H54 (cell line): Measurements from ENCODE around the gene SLC6A2.
"Not testable (repeated sequence)": the region's sequence is repeated elsewhere in the genome, so short reads cannot be mapped to it uniquely, and the experiment has no call there.

ENCODE experiments used
- DNase-seq: peaks from one replicate; pipeline ENCODE4 v3.0.0; 2011; ENCODE audit warnings: low spot score, mixed read lengths; ENCODE audit not compliant: insufficient read length
- FAIRE-seq: peaks from 3 replicates; lab custom pipeline; 2011; peaks lifted over from hg19 to GRCh38; lab: Jason Lieb, UNC
- POLR2A ChIP-seq: IDR thresholded peaks from 2 replicates; pipeline ENCODE4 v1.6.1; 2011; ENCODE audit warnings: low read depth, mild to moderate bottlenecking, low read length

Gene SLC6A2

GRCh38 chr16:55730115-55730514 is 74.3 kb downstream of the SLC6A2 start:
- DNase-seq (no peak), FAIRE-seq (no peak)
- no peak for TF ChIP-seq POLR2A

DNA sequence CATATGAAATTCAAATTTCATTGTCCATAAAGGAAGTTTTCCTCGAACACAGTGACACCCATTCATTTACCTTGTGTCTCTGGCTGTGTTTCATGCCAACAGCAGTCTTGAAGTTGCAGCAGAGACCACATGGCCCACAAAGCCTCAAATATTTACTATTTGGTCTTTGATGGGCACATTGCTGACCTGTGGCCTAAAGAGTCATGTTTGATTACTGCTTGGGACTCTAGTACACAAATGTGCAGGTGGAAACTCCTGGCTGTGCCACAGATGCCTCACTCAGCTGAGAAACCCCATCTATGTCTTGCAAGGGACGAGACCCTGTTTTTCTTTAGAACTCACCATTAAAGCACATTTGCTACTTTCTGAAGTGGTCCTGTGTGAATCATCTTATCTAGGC is 76.7 kb downstream of the SLC6A2 start:
- no peak for TF ChIP-seq POLR2A
- no peak for FAIRE-seq

DNA sequence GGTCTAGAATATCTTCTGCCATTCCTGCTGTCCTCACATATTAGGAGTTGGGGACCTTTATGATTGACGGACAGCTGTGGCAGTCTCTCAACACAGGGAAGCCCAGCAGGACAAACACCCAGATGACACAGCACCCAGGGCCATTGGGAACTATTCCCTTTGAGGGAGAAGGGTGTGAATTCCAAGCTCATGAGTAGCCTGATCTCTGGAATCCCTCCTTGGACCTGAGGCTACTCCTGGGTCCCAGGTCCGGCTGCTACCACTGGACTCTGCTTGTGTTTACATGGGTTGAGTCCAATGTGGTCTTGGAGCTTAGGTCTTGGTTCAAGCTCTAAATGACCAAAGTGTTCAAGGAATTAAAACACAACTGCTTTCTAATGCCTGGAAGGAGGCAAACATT is 78.9 kb downstream of the SLC6A2 start:
- DNase-seq (no peak), FAIRE-seq (no peak)
- TF ChIP-seq POLR2A: no peak

More for the DNA sequence above, 76.7 kb downstream of the SLC6A2 start:
- no peak for DNase-seq

DNA sequence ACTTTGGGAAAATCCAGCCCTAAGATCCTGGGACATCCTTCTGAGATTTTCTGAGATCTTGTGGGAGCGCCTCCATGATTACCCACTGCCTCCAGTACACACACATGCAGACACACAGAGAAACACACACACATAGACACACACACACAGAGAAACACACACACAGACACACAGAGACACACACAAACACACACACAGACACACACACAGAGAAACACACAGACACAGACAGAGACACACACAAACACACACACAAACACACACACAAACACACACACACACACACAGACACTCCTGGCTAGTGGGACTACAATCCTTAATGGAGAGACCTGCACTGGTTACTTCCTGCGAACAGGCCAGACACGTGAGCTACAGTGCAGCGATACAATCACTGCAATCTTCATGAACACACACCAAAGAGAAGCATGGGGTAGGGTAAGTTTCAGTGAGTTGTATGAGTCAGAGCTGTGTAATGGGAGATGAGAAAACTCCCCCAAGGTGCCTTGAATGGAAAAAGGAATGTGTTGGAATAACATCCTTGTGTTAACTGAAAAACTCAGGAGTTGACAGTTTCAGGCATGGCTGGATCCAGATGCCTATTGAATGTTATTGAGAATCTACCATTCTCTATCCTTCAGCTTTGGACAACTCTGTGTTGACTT is 79.5 kb downstream of the SLC6A2 start:
- FAIRE-seq (no peak), DNase-seq (no peak)
- TF ChIP-seq POLR2A: no peak

DNA sequence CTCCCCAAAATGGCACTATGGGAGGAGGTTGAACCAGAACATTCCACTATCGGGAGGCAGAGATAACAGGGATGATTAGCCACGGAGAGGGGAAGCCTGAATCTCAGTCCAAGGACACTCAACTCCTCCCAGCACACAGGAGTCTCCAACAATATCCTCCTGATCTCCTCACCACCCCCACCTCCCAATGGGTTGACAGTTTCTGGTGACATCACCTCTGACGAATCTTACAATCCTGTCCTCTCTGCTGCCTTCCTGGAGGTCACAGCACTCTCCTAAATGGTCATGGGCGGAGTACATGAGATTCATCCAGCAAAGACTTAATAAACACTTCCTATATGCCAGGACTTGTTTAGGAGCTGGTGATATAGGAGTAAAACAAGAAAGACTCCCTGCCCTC is 80.9 kb downstream of the SLC6A2 start:
- DNase-seq (no peak), FAIRE-seq (no peak)
- TF ChIP-seq POLR2A: no peak

DNA sequence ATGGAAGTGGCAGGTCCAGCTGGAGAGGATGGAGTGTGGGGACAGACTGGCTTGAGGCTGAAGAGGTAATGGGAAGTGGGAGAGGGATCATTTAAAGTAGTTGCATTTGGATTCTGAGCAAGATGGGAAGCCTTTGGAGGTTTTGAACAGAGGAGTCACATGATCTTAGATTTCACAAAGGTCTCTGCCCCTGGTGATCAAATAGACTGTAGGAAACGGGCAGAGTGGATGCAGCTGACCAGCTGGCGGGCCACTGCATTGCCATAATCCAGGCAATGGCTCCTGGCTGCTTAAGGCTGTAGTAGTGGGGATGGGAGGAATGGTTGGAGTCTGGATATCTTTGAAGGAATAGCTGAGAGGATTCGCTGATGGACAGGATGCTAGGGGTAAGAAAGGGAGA is 81.5 kb downstream of the SLC6A2 start:
- TF ChIP-seq POLR2A: no peak
- no peak for DNase-seq
- no peak for FAIRE-seq

GRCh38 chr16:55737966-55738365 is 82.2 kb downstream of the SLC6A2 start:
- DNase-seq: no peak
- TF ChIP-seq POLR2A: no peak
- no peak for FAIRE-seq

- TF ChIP-seq POLR2A: no peak
- FAIRE-seq (no peak), DNase-seq (no peak)
Observed at GRCh38 chr16:55746081-55746480, 90.3 kb downstream of the SLC6A2 start.

DNA sequence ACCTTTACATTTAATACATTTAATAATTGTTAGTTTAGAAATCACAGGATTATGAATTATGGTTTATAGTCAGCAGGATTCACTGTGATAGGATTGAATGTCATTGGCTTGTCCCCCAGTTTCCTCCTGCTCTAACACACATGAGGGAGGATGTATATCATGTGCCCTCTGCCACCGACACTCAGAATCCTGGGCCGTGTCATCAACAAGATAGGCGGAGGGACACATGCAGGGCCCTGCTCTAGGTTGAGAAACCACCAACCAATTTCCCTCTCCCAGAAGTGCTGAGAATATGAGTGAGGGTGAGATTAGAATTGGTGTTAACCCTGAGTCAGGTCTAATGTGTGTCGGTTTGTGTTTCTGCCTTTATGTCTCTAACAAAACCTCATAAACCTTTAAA is 92.0 kb downstream of the SLC6A2 start:
- DNase-seq (no peak), FAIRE-seq (no peak)
- no peak for TF ChIP-seq POLR2A

DNA sequence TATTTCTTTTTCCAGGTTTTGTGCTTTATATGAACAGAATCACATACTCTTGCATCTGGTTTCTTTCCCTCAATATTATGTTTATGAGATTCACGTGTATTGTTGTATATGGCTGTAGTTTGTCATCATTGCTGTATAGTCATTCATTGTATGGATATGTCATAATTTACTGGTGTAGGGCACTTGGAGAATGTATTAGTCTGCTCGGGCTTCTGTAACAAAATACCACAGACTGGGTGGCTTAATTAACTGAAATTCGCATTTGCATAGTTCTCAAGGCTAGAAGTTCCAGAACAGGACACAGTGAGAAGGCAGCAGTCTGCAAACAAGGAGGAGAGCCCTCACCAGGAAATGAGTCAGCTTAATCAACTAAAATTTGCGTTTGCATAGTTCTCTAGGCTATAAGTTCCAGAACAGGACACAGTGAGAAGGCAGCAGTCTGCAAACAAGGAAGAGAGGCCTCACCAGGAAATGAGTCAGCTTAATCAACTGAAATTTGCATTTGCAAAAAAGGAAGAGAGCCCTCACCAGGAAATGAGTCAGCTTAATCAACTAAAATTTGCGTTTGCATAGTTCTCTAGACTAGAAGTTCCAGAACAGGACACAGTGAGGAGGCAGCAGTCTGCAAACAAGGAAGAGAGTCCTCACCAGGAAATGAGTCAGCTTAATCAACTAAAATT is 96.8 kb downstream of the SLC6A2 start:
- not testable (repeated sequence) for DNase-seq, FAIRE-seq

DNA sequence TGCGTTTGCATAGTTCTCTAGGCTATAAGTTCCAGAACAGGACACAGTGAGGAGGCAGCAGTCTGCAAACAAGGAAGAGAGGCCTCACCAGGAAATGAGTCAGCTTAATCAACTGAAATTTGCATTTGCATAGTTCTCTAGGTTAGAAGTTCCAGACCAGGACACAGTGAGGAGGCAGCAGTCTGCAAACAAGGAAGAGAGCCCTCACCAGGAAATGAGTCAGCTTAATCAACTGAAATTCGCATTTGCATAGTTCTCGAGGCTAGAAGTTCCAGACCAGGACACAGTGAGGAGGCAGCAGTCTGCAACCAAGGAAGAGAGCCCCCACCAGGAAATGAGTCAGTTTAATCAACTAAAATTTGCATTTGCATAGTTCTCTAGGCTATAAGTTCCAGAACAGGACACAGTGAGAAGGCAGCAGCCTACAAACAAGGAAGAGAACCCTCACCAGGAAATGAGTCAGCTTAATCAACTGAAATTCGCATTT is 97.4 kb downstream of the SLC6A2 start:
- not testable (repeated sequence) for FAIRE-seq, DNase-seq
